Tibial nerve (tissue), 4 donors: ENCODE data around the gene RPA3. TPM values are rescaled to one million over a fixed set of nuclear protein-coding genes. Genes with fewer than 3 reads are reported as not detected.

ENCODE experiments used
- DNase-seq, 2 donors: peaks; one replicate each; pipeline ENCODE4 v3.0.0-alpha.2; 2019; ENCODE audit warnings: low spot score in 2 of 2
- H3K27ac ChIP-seq, 4 donors: fragments of 200-600 bp; sonication (generic) in 3 of 4; one replicate each; pipeline ENCODE4 v1.5.1; 2017 to 2019; ENCODE audit warnings: mild to moderate bottlenecking in 1 of 4
- H3K27me3 ChIP-seq, 2 donors: fragments of 200-600 bp; sonication (generic) in 1 of 2; one replicate each; pipeline versions ENCODE4 v1.5.1 to v1.6.0; 2017 to 2019
- H3K36me3 ChIP-seq, 3 donors: fragments of 200-600 bp; sonication (generic); one replicate each; pipeline ENCODE4 v1.5.1; 2018 to 2019
- H3K4me1 ChIP-seq, 4 donors: fragments of 200-600 bp; sonication (generic) in 3 of 4; one replicate each; pipeline ENCODE4 v1.5.1; 2017 to 2019
- H3K4me3 ChIP-seq, 4 donors: fragments of 200-600 bp; sonication (generic) in 3 of 4; one replicate each; pipeline ENCODE4 v1.5.1; 2017 to 2019; ENCODE audit warnings: mild to moderate bottlenecking in 1 of 4, moderate library complexity in 1 of 4
- H3K9me3 ChIP-seq, 4 donors: fragments of 200-600 bp; sonication (generic) in 3 of 4; one replicate each; pipeline ENCODE4 v1.5.1; 2017 to 2019
- CTCF ChIP-seq, 5 experiments: fragments of 200-600 bp in 3 of 5; fragments of 450-650 bp in 2 of 5; sonication (generic) in 3 of 5; IDR thresholded peaks; one replicate each; pipeline ENCODE4 v1.5.1; 2016 to 2019; ENCODE audit warnings: antibody characterized with exemption in 5 of 5, mild to moderate bottlenecking in 3 of 5, moderate library complexity in 2 of 5
- EP300 ChIP-seq, 2 donors: sonication (generic); formaldehyde crosslinking; IDR thresholded peaks; one replicate each; pipeline ENCODE4 v1.6.1; 2017; ENCODE audit warnings: antibody characterized with exemption in 2 of 2, mild to moderate bottlenecking in 1 of 2
- POLR2A ChIP-seq, 2 donors: fragments of 450-650 bp; IDR thresholded peaks; one replicate each; pipeline ENCODE4 v1.6.1; 2017; ENCODE audit warnings: antibody characterized with exemption in 2 of 2, mild to moderate bottlenecking in 2 of 2, moderate library complexity in 2 of 2
- WGBS, 2 donors: methylation state at CpG; one replicate each; pipeline ENCODE4 v1.1.5; 2018; 5-methylcytosine and 5-hydroxymethylcytosine counted together
- total RNA-seq, 4 donors: library from RNA; depleted of rRNA; stranded (reverse); fragments of >200 nt; gene quantifications; one replicate each; pipeline ENCODE4 v1.1.0, GENCODE V29; 2016

RPA3 gene
- total RNA-seq, 4 donors from 2014 or later, result 14.4 to 21.9 (median 19.2) TPM

- H3K9me3 ChIP-seq, result no peaks in the 10 kb centered on the region
- H3K27me3 ChIP-seq, result no peaks in the 10 kb centered on the region
- H3K4me1 ChIP-seq, result peaks cover 0 to 39% (median 2%) of the 10 kb centered on the region in 4 donors
- H3K27ac ChIP-seq, result no peak overlapping the region
- no peak for DNase-seq
- TF ChIP-seq CTCF (IDR thresholded peaks at IDR 0.05) (no peak), POLR2A (IDR thresholded peaks at IDR 0.05) (no peak), EP300 (IDR thresholded peaks at IDR 0.05) (no peak)
- H3K36me3 ChIP-seq, result no peaks in the 10 kb centered on the region
- H3K4me3 ChIP-seq, result no peak overlapping the region
- 83 to 92% methylated on average over 4 of the region's 4 CpGs for WGBS, 2 donors
These were observed 11.7 kb downstream of the RPA3 start for GRCh38 chr7:7706556-7707172.

- Histone ChIP-seq H3K4me3 (no peak overlapping the region), H3K4me1 (peaks cover 0 to 39% (median 2%) of the 10 kb centered on the region in 4 donors), H3K36me3 (no peaks in the 10 kb centered on the region), H3K9me3 (no peaks in the 10 kb centered on the region), H3K27me3 (no peaks in the 10 kb centered on the region), H3K27ac (no peak overlapping the region)
- 92 to 94% methylated on average over 1 of the region's 1 CpG for WGBS, 2 donors
- TF ChIP-seq CTCF (IDR thresholded peaks at IDR 0.05) (no peak), POLR2A (IDR thresholded peaks at IDR 0.05) (no peak), EP300 (IDR thresholded peaks at IDR 0.05) (no peak)
- no peak for DNase-seq
These were observed 12.3 kb downstream of the RPA3 start for GRCh38 chr7:7706101-7706511.

GRCh38 chr7:7705318-7705717 lies 13.1 kb downstream of the RPA3 start:
- Histone ChIP-seq H3K36me3 (no peaks in the 10 kb centered on the region), H3K9me3 (no peaks in the 10 kb centered on the region), H3K27ac (no peak overlapping the region), H3K27me3 (no peaks in the 10 kb centered on the region), H3K4me3 (no peak overlapping the region), H3K4me1 (peaks cover 0 to 39% (median 2%) of the 10 kb centered on the region in 4 donors)
- TF ChIP-seq CTCF (IDR thresholded peaks at IDR 0.05), result no peak
- no peak for TF ChIP-seq POLR2A (IDR thresholded peaks at IDR 0.05)
- WGBS, 2 donors, result 71 to 74% methylated on average over 2 of the region's 2 CpGs
- no peak for DNase-seq

GRCh38 chr7:7704867-7705266 lies 13.5 kb downstream of the RPA3 start:
- WGBS, 2 donors, result 66 to 72% methylated on average over 4 of the region's 4 CpGs
- DNase-seq, result no peak
- Histone ChIP-seq H3K9me3 (peaks cover 0 to 4% (median 0%) of the 10 kb centered on the region in 4 donors), H3K36me3 (no peaks in the 10 kb centered on the region), H3K27ac (no peak overlapping the region), H3K27me3 (no peaks in the 10 kb centered on the region), H3K4me1 (peaks cover 0 to 43% (median 2%) of the 10 kb centered on the region in 4 donors), H3K4me3 (no peak overlapping the region)
- no peak for TF ChIP-seq CTCF (IDR thresholded peaks at IDR 0.05)
- TF ChIP-seq POLR2A (IDR thresholded peaks at IDR 0.05), result no peak
- no peak for TF ChIP-seq EP300 (IDR thresholded peaks at IDR 0.05)

- H3K36me3 ChIP-seq, result no peaks in the 10 kb centered on the region
- H3K4me3 ChIP-seq, result no peak overlapping the region
- peaks cover 0 to 44% (median 2%) of the 10 kb centered on the region in 4 donors for H3K4me1 ChIP-seq
- no peak for DNase-seq
- WGBS, 2 donors, result 95 to 97% methylated on average over 7 of the region's 7 CpGs
- TF ChIP-seq EP300 (IDR thresholded peaks at IDR 0.05), result no peak
- TF ChIP-seq CTCF (IDR thresholded peaks at IDR 0.05), result no peak
- TF ChIP-seq POLR2A (IDR thresholded peaks at IDR 0.05), result no peak
- no peaks in the 10 kb centered on the region for H3K27me3 ChIP-seq
- H3K27ac ChIP-seq, result no peak overlapping the region
- H3K9me3 ChIP-seq, result peaks cover 0 to 4% (median 0%) of the 10 kb centered on the region in 4 donors
These were observed 15.0 kb downstream of the RPA3 start for GRCh38 chr7:7703427-7703826.
